ENCODE results near the gene TBL1X. TPM values are rescaled to one million over a fixed set of nuclear protein-coding genes. Genes with fewer than 3 reads are reported as not detected.

Gene TBL1X
- total and polyA plus RNA-seq, 2 of the 8 experiments (the other 6 are each of a cell fraction or from before 2014, with no cell fraction given), result 13.3 to 25.6 TPM

GRCh38 chrX:9682861-9683260, 218.0 kb downstream of the TBL1X start (continued):
- TF ChIP-seq CTCF (IDR thresholded peaks at IDR 0.05; ENCODE audit: control extremely low read depth in 1 of 3, insufficient read depth in 1 of 3, low read depth in 1 of 3, low read length in 3 of 3), result no peak
- no peak for TF ChIP-seq KDM5A (IDR thresholded peaks at IDR 0.05; ENCODE audit: low read length)
- no peak for TF ChIP-seq E2F6 (IDR thresholded peaks at IDR 0.05)
- TF ChIP-seq ZNF274 (IDR thresholded peaks at IDR 0.05; ENCODE audit: borderline replicate concordance, extremely low read depth, low read length), result no peak
- no peak for TF ChIP-seq SIX5 (IDR thresholded peaks at IDR 0.05; ENCODE audit: low read depth, low read length)
- TF ChIP-seq TCF12 (IDR thresholded peaks at IDR 0.05; ENCODE audit: low read depth, low read length), result no peak

All from H1 (cell line).